ENCODE measurements around the gene CHDH.

DNA sequence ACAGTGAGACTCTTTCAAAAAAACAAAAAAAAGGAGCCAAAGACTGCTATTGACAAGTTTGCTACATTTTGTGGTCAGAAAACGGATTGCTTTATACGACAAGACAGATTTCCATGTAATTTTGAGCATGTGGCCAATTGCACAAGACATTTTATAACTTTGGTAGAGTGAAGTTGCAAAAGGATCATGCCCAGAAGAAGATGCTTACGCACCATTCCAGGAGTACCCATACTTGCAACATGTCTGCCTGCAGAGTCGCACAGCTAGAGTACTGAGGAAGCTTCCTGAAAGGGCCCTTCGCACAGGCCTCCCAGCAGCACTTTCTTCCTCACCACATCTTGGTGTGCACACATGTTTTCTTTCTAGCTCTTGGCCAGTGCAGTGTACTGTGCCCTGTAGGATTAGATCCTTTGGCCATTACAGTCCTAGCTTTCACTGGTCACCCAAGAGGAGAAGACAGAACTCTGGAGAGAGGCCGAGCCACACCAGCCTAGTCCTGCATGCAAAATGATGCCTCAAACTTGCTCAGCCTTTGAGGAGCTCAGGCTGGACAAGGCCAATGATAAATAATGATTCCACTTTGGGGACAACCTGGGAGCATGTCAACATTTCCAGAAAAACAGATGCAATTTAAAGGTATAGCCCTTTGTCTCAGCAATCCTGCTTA, 11.7 kb downstream of the CHDH start:
- TF ChIP-seq, protein P1, sequence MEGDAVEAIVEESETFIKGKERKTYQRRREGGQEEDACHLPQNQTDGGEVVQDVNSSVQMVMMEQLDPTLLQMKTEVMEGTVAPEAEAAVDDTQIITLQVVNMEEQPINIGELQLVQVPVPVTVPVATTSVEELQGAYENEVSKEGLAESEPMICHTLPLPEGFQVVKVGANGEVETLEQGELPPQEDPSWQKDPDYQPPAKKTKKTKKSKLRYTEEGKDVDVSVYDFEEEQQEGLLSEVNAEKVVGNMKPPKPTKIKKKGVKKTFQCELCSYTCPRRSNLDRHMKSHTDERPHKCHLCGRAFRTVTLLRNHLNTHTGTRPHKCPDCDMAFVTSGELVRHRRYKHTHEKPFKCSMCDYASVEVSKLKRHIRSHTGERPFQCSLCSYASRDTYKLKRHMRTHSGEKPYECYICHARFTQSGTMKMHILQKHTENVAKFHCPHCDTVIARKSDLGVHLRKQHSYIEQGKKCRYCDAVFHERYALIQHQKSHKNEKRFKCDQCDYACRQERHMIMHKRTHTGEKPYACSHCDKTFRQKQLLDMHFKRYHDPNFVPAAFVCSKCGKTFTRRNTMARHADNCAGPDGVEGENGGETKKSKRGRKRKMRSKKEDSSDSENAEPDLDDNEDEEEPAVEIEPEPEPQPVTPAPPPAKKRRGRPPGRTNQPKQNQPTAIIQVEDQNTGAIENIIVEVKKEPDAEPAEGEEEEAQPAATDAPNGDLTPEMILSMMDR (IDR thresholded peaks at IDR 0.05; ENCODE audit: low read depth, low read length, poor library complexity, severe bottlenecking): no peak
- no peak for TF ChIP-seq EZH2phosphoT487 (IDR thresholded peaks at IDR 0.05; ENCODE audit: borderline replicate concordance, low read length)
